ENCODE data around the gene ZBTB7B.

GRCh38 chr1:154992721-154993571 lies 9.7 kb upstream of the ZBTB7B start:
- TF ChIP-seq CTCF (tag by site-specific recombination; IDR thresholded peaks at IDR 0.05) (peak; percentile 71), MYNN (tag by site-specific recombination; IDR thresholded peaks at IDR 0.05; ENCODE audit: borderline replicate concordance) (no peak), ZNF37A (tag by site-specific recombination; IDR thresholded peaks at IDR 0.05) (no peak), ZNF830 (tag by site-specific recombination; IDR thresholded peaks at IDR 0.05; ENCODE audit: low read depth) (no peak), ZBTB10 (tag by site-specific recombination; IDR thresholded peaks at IDR 0.05) (no peak), ZNF174 (tag by site-specific recombination; IDR thresholded peaks at IDR 0.05) (no peak), ZNF777 (tag by site-specific recombination; IDR thresholded peaks at IDR 0.05; ENCODE audit: borderline replicate concordance) (no peak)

Measured in HEK293 (cell line).